HEK293 (cell line): ENCODE data around the gene PRPH2.

Source experiments
- CTCF ChIP-seq: fragments of 450-650 bp; formaldehyde crosslinking; IDR thresholded peaks from 2 replicates; pipeline ENCODE4 v1.5.1; 2016; ENCODE audit warnings: missing biosample characterization, missing genetic modification characterization
- ZBTB20 ChIP-seq: fragments of 450-650 bp; formaldehyde crosslinking; IDR thresholded peaks from 2 replicates; pipeline ENCODE4 v1.5.1; 2016; ENCODE audit warnings: missing biosample characterization, missing genetic modification characterization
- ZBTB21 ChIP-seq: fragments of 450-650 bp; formaldehyde crosslinking; IDR thresholded peaks from 2 replicates; pipeline ENCODE4 v1.5.1; 2017; ENCODE audit warnings: missing biosample characterization, missing genetic modification characterization
- ZNF302 ChIP-seq: fragments of 450-650 bp; formaldehyde crosslinking; IDR thresholded peaks from 2 replicates; pipeline ENCODE4 v1.5.1; 2016; ENCODE audit warnings: missing biosample characterization, missing genetic modification characterization, low read depth
- ZNF510 ChIP-seq: fragments of 450-650 bp; formaldehyde crosslinking; IDR thresholded peaks from 2 replicates; pipeline ENCODE4 v1.5.1; 2018; ENCODE audit warnings: mild to moderate bottlenecking, missing genetic modification characterization, missing biosample characterization; ENCODE audit not compliant: insufficient replicate concordance
- ZNF777 ChIP-seq: fragments of 450-650 bp; formaldehyde crosslinking; IDR thresholded peaks from 2 replicates; pipeline ENCODE4 v1.5.1; 2017; ENCODE audit warnings: missing biosample characterization, missing genetic modification characterization, borderline replicate concordance

GRCh38 chr6:42745640-42746462 is 23.5 kb upstream of the PRPH2 start, which contains the start of gene TBCC:
- TF ChIP-seq CTCF (tag by site-specific recombination): no peak
- TF ChIP-seq ZNF302 (tag by site-specific recombination): no peak
- TF ChIP-seq ZBTB21 (tag by site-specific recombination): no peak
- no peak for TF ChIP-seq ZNF777 (tag by site-specific recombination)
- TF ChIP-seq ZNF510 (tag by site-specific recombination): no peak
- no peak for TF ChIP-seq ZBTB20 (tag by site-specific recombination)
